GM23338 (cell line): ENCODE results near the gene NUSAP1. TPM values are rescaled to one million over a fixed set of nuclear protein-coding genes. Genes with fewer than 3 reads are reported as not detected.

Experiments used
- ATAC-seq: fragments of 200-7000 bp; cut with Tn5 transposase; 3 replicates; pipeline ENCODE4 v1.9.1; 2020
- DNase-seq: peaks from one replicate; pipeline ENCODE4 v3.0.0-alpha.2; 2015; ENCODE audit warnings: low spot score
- H2AFZ ChIP-seq: fragments of 200-600 bp; sonication (generic); 2 replicates; pipeline ENCODE4 v1.8.0; 2016; ENCODE audit warnings: antibody characterized with exemption, mild to moderate bottlenecking, moderate library complexity
- H3F3A ChIP-seq: fragments of 200-600 bp; sonication (generic); replicated peaks from 2 replicates; pipeline ENCODE4 v1.8.0; 2017; ENCODE audit warnings: antibody characterized with exemption, mixed run types, low read depth
- H3K27ac ChIP-seq: fragments of 200-600 bp; sonication (generic); 2 replicates; pipeline ENCODE4 v1.6.1; 2016; ENCODE audit warnings: low read depth
- H3K27me3 ChIP-seq: fragments of 200-600 bp; sonication (generic); 2 replicates; pipeline ENCODE4 v1.8.0; 2016; ENCODE audit warnings: mild to moderate bottlenecking, mixed run types, moderate library complexity; ENCODE audit not compliant: insufficient read depth
- H3K36me3 ChIP-seq: fragments of 200-600 bp; sonication (generic); 2 replicates; pipeline ENCODE4 v1.8.0; 2016; ENCODE audit warnings: mild to moderate bottlenecking; ENCODE audit not compliant: insufficient read depth
- H3K4me1 ChIP-seq: fragments of 200-600 bp; sonication (generic); 2 replicates; pipeline ENCODE4 v1.8.0; 2016; ENCODE audit warnings: mild to moderate bottlenecking, moderate library complexity; ENCODE audit not compliant: insufficient read depth
- H3K4me2 ChIP-seq: fragments of 200-600 bp; sonication (generic); 2 replicates; pipeline ENCODE4 v1.7.1; 2017; ENCODE audit warnings: mixed run types
- H3K4me3 ChIP-seq: fragments of 200-600 bp; sonication (generic); 2 replicates; pipeline ENCODE4 v1.6.1; 2016; ENCODE audit warnings: mixed run types
- H3K79me2 ChIP-seq: fragments of 200-600 bp; sonication (generic); replicated peaks from 2 replicates; pipeline ENCODE4 v1.8.0; 2017; ENCODE audit warnings: mild to moderate bottlenecking; ENCODE audit not compliant: insufficient read depth
- H3K9me2 ChIP-seq: fragments of 200-600 bp; sonication (generic); 2 replicates; pipeline ENCODE4 v1.8.0; 2017; ENCODE audit not compliant: insufficient read depth
- H4K20me1 ChIP-seq: fragments of 200-600 bp; sonication (generic); replicated peaks from 2 replicates; pipeline ENCODE4 v1.8.0; 2017; ENCODE audit warnings: mild to moderate bottlenecking; ENCODE audit not compliant: insufficient read depth
- H3K27ac Mint-ChIP-seq: 2 replicates; pipeline ENCODE4 v1.8.0; 2020; ENCODE audit warnings: inconsistent platforms, mild to moderate bottlenecking, moderate library complexity, mixed read lengths
- H3K27me3 Mint-ChIP-seq: 3 replicates; pipeline ENCODE4 v1.8.0; 2022; ENCODE audit warnings: low read depth, mild to moderate bottlenecking, moderate library complexity, mixed read lengths, inconsistent platforms; ENCODE audit not compliant: insufficient read depth, poor library complexity
- H3K36me3 Mint-ChIP-seq: 3 replicates; pipeline ENCODE4 v1.8.0; 2021; ENCODE audit warnings: low read depth, mild to moderate bottlenecking, inconsistent platforms, moderate library complexity, mixed read lengths
- H3K4me1 Mint-ChIP-seq: 3 replicates; pipeline ENCODE4 v1.8.0; 2020; ENCODE audit warnings: mild to moderate bottlenecking, inconsistent platforms, mixed read lengths
- H3K4me3 Mint-ChIP-seq: 3 replicates; pipeline ENCODE4 v1.8.0; 2021; ENCODE audit warnings: moderate library complexity, mild to moderate bottlenecking, inconsistent platforms, mixed read lengths
- H3K9me3 Mint-ChIP-seq: 3 replicates; pipeline ENCODE4 v1.8.0; 2020; ENCODE audit warnings: moderate library complexity, mild to moderate bottlenecking, inconsistent platforms, mixed read lengths
- EZH2phosphoT487 ChIP-seq: fragments of 200-600 bp; sonication (generic); IDR thresholded peaks from one replicate; pipeline ENCODE4 v1.8.1; 2018; ENCODE audit warnings: antibody characterized with exemption; ENCODE audit not compliant: unreplicated experiment
- STAT1 ChIP-seq: IDR thresholded peaks from one replicate; pipeline ENCODE4 v1.6.1; 2016; ENCODE audit warnings: antibody characterized with exemption; ENCODE audit not compliant: unreplicated experiment
- ZNF114 ChIP-seq: fragments of 250-450 bp; sonication (Bioruptor Pico); IDR thresholded peaks from 2 replicates; pipeline ENCODE4 v1.5.0; 2020; ENCODE audit warnings: mild to moderate bottlenecking, moderate library complexity
- ZNF331 ChIP-seq: fragments of 250-450 bp; sonication (Bioruptor Pico); IDR thresholded peaks from 2 replicates; pipeline ENCODE4 v1.5.0; 2020; ENCODE audit warnings: low read depth, mild to moderate bottlenecking, moderate library complexity
- polyA plus RNA-seq: library from polyadenylated mRNA; unstranded; fragments of >200 nt; fragmentation: Nextera tagmentation; extraction: Ambion mirVana; gene quantifications from 2 replicates; pipeline ENCODE4 v1.2.1, GENCODE V29; 2016
- total RNA-seq: library from RNA; depleted of rRNA; stranded (reverse); fragments of >200 nt; shearing (Covaris generic); gene quantifications from 2 replicates; pipeline ENCODE4 v1.2.3, GENCODE V29; 2014
- TF ChIP-seq, protein P1 (sequence below): fragments of 250-450 bp; sonication (Bioruptor Pico); IDR thresholded peaks from 2 replicates; pipeline ENCODE4 v1.5.0; 2020; ENCODE audit warnings: mild to moderate bottlenecking, moderate library complexity
- TF ChIP-seq, protein P2 (sequence below): IDR thresholded peaks from 2 replicates; pipeline ENCODE4 v1.6.1; 2016; ENCODE audit warnings: antibody characterized with exemption

NUSAP1 gene
- total and polyA plus RNA-seq, 2 experiments from 2014 or later, result 126 to 272 TPM

DNA sequence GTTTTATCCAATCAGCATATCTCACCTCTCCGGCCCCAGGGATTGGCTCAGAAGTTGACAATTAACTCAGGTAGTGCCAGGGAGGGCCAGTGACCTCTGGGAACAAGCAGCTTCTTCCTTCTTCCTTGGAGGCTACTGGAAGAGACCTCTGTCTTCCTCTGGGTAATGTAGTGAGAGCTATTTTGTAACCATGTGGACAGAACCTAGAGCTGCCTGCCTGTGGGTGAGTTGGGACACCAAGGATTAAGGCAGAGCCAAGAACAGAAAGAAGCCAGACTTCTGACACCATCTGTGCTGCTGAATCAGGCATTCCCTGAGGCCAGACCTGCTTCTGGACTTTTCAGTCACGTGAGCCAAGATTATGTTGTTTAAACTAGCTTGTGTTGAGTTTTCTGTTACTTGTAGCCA is 75.6 kb downstream of the NUSAP1 start (continued):
- TF ChIP-seq, protein P1, sequence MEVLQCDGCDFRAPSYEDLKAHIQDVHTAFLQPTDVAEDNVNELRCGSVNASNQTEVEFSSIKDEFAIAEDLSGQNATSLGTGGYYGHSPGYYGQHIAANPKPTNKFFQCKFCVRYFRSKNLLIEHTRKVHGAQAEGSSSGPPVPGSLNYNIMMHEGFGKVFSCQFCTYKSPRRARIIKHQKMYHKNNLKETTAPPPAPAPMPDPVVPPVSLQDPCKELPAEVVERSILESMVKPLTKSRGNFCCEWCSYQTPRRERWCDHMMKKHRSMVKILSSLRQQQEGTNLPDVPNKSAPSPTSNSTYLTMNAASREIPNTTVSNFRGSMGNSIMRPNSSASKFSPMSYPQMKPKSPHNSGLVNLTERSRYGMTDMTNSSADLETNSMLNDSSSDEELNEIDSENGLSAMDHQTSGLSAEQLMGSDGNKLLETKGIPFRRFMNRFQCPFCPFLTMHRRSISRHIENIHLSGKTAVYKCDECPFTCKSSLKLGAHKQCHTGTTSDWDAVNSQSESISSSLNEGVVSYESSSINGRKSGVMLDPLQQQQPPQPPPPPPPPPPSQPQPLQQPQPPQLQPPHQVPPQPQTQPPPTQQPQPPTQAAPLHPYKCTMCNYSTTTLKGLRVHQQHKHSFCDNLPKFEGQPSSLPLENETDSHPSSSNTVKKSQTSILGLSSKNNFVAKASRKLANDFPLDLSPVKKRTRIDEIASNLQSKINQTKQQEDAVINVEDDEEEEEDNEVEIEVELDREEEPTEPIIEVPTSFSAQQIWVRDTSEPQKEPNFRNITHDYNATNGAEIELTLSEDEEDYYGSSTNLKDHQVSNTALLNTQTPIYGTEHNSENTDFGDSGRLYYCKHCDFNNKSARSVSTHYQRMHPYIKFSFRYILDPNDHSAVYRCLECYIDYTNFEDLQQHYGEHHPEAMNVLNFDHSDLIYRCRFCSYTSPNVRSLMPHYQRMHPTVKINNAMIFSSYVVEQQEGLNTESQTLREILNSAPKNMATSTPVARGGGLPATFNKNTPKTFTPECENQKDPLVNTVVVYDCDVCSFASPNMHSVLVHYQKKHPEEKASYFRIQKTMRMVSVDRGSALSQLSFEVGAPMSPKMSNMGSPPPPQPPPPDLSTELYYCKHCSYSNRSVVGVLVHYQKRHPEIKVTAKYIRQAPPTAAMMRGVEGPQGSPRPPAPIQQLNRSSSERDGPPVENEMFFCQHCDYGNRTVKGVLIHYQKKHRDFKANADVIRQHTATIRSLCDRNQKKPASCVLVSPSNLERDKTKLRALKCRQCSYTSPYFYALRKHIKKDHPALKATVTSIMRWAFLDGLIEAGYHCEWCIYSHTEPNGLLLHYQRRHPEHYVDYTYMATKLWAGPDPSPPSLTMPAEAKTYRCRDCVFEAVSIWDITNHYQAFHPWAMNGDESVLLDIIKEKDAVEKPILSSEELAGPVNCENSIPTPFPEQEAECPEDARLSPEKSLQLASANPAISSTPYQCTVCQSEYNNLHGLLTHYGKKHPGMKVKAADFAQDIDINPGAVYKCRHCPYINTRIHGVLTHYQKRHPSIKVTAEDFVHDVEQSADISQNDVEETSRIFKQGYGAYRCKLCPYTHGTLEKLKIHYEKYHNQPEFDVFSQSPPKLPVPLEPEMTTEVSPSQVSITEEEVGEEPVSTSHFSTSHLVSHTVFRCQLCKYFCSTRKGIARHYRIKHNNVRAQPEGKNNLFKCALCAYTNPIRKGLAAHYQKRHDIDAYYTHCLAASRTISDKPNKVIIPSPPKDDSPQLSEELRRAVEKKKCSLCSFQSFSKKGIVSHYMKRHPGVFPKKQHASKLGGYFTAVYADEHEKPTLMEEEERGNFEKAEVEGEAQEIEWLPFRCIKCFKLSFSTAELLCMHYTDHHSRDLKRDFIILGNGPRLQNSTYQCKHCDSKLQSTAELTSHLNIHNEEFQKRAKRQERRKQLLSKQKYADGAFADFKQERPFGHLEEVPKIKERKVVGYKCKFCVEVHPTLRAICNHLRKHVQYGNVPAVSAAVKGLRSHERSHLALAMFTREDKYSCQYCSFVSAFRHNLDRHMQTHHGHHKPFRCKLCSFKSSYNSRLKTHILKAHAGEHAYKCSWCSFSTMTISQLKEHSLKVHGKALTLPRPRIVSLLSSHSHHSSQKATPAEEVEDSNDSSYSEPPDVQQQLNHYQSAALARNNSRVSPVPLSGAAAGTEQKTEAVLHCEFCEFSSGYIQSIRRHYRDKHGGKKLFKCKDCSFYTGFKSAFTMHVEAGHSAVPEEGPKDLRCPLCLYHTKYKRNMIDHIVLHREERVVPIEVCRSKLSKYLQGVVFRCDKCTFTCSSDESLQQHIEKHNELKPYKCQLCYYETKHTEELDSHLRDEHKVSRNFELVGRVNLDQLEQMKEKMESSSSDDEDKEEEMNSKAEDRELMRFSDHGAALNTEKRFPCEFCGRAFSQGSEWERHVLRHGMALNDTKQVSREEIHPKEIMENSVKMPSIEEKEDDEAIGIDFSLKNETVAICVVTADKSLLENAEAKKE (CRISPR knock-in tag), result no peak
- TF ChIP-seq ZNF114 (CRISPR knock-in tag), result no peak
- TF ChIP-seq, protein P2, sequence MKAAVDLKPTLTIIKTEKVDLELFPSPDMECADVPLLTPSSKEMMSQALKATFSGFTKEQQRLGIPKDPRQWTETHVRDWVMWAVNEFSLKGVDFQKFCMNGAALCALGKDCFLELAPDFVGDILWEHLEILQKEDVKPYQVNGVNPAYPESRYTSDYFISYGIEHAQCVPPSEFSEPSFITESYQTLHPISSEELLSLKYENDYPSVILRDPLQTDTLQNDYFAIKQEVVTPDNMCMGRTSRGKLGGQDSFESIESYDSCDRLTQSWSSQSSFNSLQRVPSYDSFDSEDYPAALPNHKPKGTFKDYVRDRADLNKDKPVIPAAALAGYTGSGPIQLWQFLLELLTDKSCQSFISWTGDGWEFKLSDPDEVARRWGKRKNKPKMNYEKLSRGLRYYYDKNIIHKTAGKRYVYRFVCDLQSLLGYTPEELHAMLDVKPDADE, result no peak
- no peak for TF ChIP-seq EZH2phosphoT487
- no peak for TF ChIP-seq STAT1

DNA sequence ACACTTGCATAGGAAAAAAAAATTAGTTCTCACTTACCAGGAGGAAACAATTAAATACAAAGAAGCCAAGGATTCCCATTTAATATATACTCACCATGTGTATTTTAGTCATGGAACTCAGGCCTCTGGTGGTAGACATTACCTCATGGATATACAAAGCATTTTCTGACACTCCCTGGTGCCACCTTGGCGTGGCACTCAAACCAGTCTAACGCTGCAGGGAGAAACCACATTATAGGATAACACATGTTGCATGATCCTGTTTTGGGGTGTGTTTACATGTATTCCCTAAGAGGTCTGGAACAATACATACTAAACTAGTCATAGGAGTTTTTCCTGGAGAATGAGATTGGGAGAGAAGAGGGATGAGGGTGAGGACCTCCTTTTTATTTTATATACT is 78.3 kb downstream of the NUSAP1 start:
- peaks cover 4% of the 10 kb centered on the region; the same call in 1 of the 3 replicates for H3K4me1 Mint-ChIP-seq
- H3K27ac Mint-ChIP-seq, result no peak overlapping the region
- Histone ChIP-seq H3F3A (no peaks in the 10 kb centered on the region), H3K4me3 (no peak overlapping the region), H3K9me2 (no peaks in the 10 kb centered on the region), H3K4me2 (no peak overlapping the region), H3K36me3 (no peaks in the 10 kb centered on the region), H2AFZ (no peak overlapping the region), H3K4me1 (peaks cover 2% of the 10 kb centered on the region), H3K79me2 (peaks cover 7% of the 10 kb centered on the region), H3K27me3 (no peaks in the 10 kb centered on the region), H3K27ac (no peak overlapping the region), H4K20me1 (no peaks in the 10 kb centered on the region)
- ATAC-seq (no peak), DNase-seq (no peak)
- no peak for TF ChIP-seq ZNF331 (CRISPR knock-in tag)
- TF ChIP-seq, protein P1 (CRISPR knock-in tag), result no peak
- TF ChIP-seq, protein P2, result no peak
- H3K36me3 Mint-ChIP-seq, result no peaks in the 10 kb centered on the region
- no peaks in the 10 kb centered on the region for H3K9me3 Mint-ChIP-seq
- no peaks in the 10 kb centered on the region for H3K27me3 Mint-ChIP-seq
- H3K4me3 Mint-ChIP-seq, result no peak overlapping the region
